WTC11 (cell line): Measurements from ENCODE around the gene HDHD5. TPM values are rescaled to one million over a fixed set of nuclear protein-coding genes. Genes with fewer than 3 reads are reported as not detected.

Experiments used
- ATAC-seq: fragments of 200-7000 bp; cut with Tn5 transposase; 2 replicates; pipeline ENCODE4 v1.10.0; 2021; ENCODE audit warnings: mild to moderate bottlenecking, moderate library complexity
- CTCF ChIA-PET: fragments of 300-600 bp; sonication (Branson Sonifier 250); formaldehyde crosslinking; loops from one replicate; lab custom pipeline; 2021; ENCODE audit warnings: antibody characterized with exemption; lab: Charles Lee
- POLR2A ChIA-PET: fragments of 350-600 bp; sonication (Branson Sonifier 250); formaldehyde crosslinking; loops from one replicate; lab custom pipeline; 2021; ENCODE audit warnings: antibody characterized with exemption; lab: Charles Lee
- DNase-seq: peaks from one replicate; pipeline ENCODE4 v3.0.0; 2021; ENCODE audit warnings: low spot score
- H3K27ac Mint-ChIP-seq: 2 replicates; pipeline ENCODE4 v1.8.0; 2021; ENCODE audit warnings: mixed read lengths
- H3K27me3 Mint-ChIP-seq: 2 replicates; pipeline ENCODE4 v1.8.0; 2021; ENCODE audit warnings: low read depth, mild to moderate bottlenecking, moderate library complexity, mixed read lengths
- H3K36me3 Mint-ChIP-seq: 2 replicates; pipeline ENCODE4 v1.8.0; 2021; ENCODE audit warnings: mixed read lengths
- H3K4me1 Mint-ChIP-seq: 2 replicates; pipeline ENCODE4 v1.8.0; 2022; ENCODE audit warnings: mixed read lengths
- H3K4me3 Mint-ChIP-seq: 2 replicates; pipeline ENCODE4 v1.8.0; 2021; ENCODE audit warnings: mild to moderate bottlenecking, moderate library complexity, mixed read lengths
- H3K9me3 Mint-ChIP-seq: 2 replicates; pipeline ENCODE4 v1.8.0; 2021; ENCODE audit warnings: mixed read lengths
- CREM ChIP-seq: sonication (generic); formaldehyde crosslinking; IDR thresholded peaks from 2 replicates; pipeline ENCODE4 v1.8.1; 2022; ENCODE audit warnings: mild to moderate bottlenecking, missing genetic modification reagents, moderate library complexity
- ELF4 ChIP-seq: sonication (generic); formaldehyde crosslinking; IDR thresholded peaks from 2 replicates; pipeline ENCODE4 v1.8.1; 2022; ENCODE audit warnings: low read depth, mild to moderate bottlenecking, moderate library complexity, missing genetic modification reagents
- EMX1 ChIP-seq: fragments of 250-450 bp; sonication (Bioruptor Pico); IDR thresholded peaks from 2 replicates; pipeline ENCODE4 v1.8.0; 2021; ENCODE audit warnings: mild to moderate bottlenecking
- FOXJ3 ChIP-seq: sonication (generic); formaldehyde crosslinking; IDR thresholded peaks from 2 replicates; pipeline ENCODE4 v1.9.0; 2021; ENCODE audit warnings: missing genetic modification reagents, mild to moderate bottlenecking, borderline replicate concordance
- GRHL2 ChIP-seq: fragments of 250-450 bp; sonication (Bioruptor Pico); IDR thresholded peaks from 2 replicates; pipeline ENCODE4 v1.8.0; 2022; ENCODE audit warnings: mild to moderate bottlenecking, moderate library complexity; ENCODE audit not compliant: insufficient replicate concordance, severe bottlenecking
- IRF2 ChIP-seq: sonication (generic); formaldehyde crosslinking; IDR thresholded peaks from 2 replicates; pipeline ENCODE4 v1.8.0; 2022; ENCODE audit warnings: low read depth, missing genetic modification reagents, borderline replicate concordance
- NFE2L1 ChIP-seq: sonication (generic); formaldehyde crosslinking; IDR thresholded peaks from 2 replicates; pipeline ENCODE4 v1.8.1; 2023; ENCODE audit warnings: missing genetic modification reagents
- RELA ChIP-seq: sonication (generic); formaldehyde crosslinking; IDR thresholded peaks from 2 replicates; pipeline ENCODE4 v1.8.1; 2022; ENCODE audit warnings: missing genetic modification reagents, mild to moderate bottlenecking, borderline replicate concordance
- RORB ChIP-seq: fragments of 250-450 bp; sonication (Bioruptor Pico); IDR thresholded peaks from 2 replicates; pipeline ENCODE4 v1.9.0; 2021; ENCODE audit warnings: mild to moderate bottlenecking
- TP53 ChIP-seq: sonication (generic); formaldehyde crosslinking; IDR thresholded peaks from 2 replicates; pipeline ENCODE4 v1.8.1; 2023; ENCODE audit warnings: mild to moderate bottlenecking, missing genetic modification reagents
- ZNF219 ChIP-seq: sonication (generic); formaldehyde crosslinking; IDR thresholded peaks from 2 replicates; pipeline ENCODE4 v1.8.0; 2023; ENCODE audit warnings: missing genetic modification reagents, mild to moderate bottlenecking, borderline replicate concordance
- ZNF232 ChIP-seq: sonication (generic); formaldehyde crosslinking; IDR thresholded peaks from 2 replicates; pipeline ENCODE4 v1.8.0; 2022; ENCODE audit warnings: mild to moderate bottlenecking, missing genetic modification reagents
- ZNF317 ChIP-seq: sonication (generic); formaldehyde crosslinking; IDR thresholded peaks from 2 replicates; pipeline ENCODE4 v1.8.1; 2023; ENCODE audit warnings: low read depth, mild to moderate bottlenecking, moderate library complexity, missing genetic modification reagents, borderline replicate concordance
- ZNF671 ChIP-seq: fragments of 250-450 bp; sonication (Bioruptor Pico); IDR thresholded peaks from 2 replicates; pipeline ENCODE4 v1.8.0; 2021; ENCODE audit warnings: mild to moderate bottlenecking
- total RNA-seq: library from RNA; stranded (reverse); gene quantifications from 3 replicates; pipeline ENCODE4 v1.2.3, GENCODE V29; 2021
- TF ChIP-seq, protein P1 (sequence below): fragments of 250-450 bp; sonication (Bioruptor Pico); IDR thresholded peaks from 2 replicates; pipeline ENCODE4 v2.1.2; 2022; ENCODE audit warnings: mild to moderate bottlenecking, moderate library complexity
- TF ChIP-seq, protein P2 (sequence below): sonication (generic); formaldehyde crosslinking; IDR thresholded peaks from 2 replicates; pipeline ENCODE4 v1.8.1; 2022; ENCODE audit warnings: mild to moderate bottlenecking, moderate library complexity, missing genetic modification reagents
- TF ChIP-seq, protein P3 (sequence below): sonication (generic); formaldehyde crosslinking; IDR thresholded peaks from 2 replicates; pipeline ENCODE4 v1.8.1; 2022; ENCODE audit warnings: low read depth, mild to moderate bottlenecking, moderate library complexity, missing genetic modification reagents, borderline replicate concordance
- TF ChIP-seq, protein P4 (sequence below): sonication (generic); formaldehyde crosslinking; IDR thresholded peaks from 2 replicates; pipeline ENCODE4 v1.8.0; 2022; ENCODE audit warnings: mild to moderate bottlenecking, missing genetic modification reagents
- TF ChIP-seq, protein P5 (sequence below): sonication (generic); formaldehyde crosslinking; conservative IDR thresholded peaks from 2 replicates; pipeline ENCODE4 v1.8.1; 2023; ENCODE audit warnings: mild to moderate bottlenecking, low read depth, missing genetic modification reagents, moderate library complexity

The HDHD5 gene
- total RNA-seq, 1 experiment from 2014 or later, result 84.0 TPM

DNA sequence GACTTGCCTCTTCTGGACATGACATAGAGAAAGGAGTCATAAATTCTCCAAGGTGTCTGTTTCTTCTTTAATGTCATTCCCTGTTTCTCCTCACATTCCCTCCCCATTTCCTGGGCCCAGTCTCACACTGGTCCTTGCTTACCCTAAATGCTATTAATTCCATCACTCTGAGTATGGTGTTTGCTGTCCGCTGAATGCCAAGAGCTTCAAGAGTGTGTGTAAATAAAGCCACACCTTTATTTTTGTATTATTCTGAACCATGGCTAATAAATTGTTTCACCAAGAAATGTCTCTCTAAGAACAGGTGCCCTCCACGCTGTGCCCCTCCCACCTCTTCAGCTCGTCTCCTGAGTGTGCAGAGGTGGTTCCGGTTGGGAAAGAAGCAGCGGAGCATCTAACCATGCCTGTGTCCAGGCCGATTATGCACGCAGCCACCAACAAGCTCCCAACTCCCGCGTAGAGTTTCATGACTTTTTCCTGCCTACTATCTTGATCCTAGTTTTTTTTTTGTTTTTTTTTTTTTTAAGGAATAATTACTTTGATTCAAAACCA, 46.5 kb downstream of the HDHD5 start:
- no peaks in the 10 kb centered on the region for H3K9me3 Mint-ChIP-seq
- H3K4me1 Mint-ChIP-seq, result peaks cover 14% of the 10 kb centered on the region
- no peaks in the 10 kb centered on the region for H3K27me3 Mint-ChIP-seq
- TF ChIP-seq ELF4 (CRISPR knock-in tag) (no peak), NFE2L1 (CRISPR knock-in tag) (no peak), RELA (CRISPR knock-in tag) (no peak), ZNF232 (CRISPR knock-in tag) (no peak), GRHL2 (CRISPR knock-in tag) (no peak), EMX1 (CRISPR knock-in tag) (no peak), ZNF671 (CRISPR knock-in tag) (no peak), ZNF317 (CRISPR knock-in tag) (no peak), RORB (CRISPR knock-in tag) (no peak), TP53 (no peak), CREM (no peak)
- TF ChIP-seq, protein P1, sequence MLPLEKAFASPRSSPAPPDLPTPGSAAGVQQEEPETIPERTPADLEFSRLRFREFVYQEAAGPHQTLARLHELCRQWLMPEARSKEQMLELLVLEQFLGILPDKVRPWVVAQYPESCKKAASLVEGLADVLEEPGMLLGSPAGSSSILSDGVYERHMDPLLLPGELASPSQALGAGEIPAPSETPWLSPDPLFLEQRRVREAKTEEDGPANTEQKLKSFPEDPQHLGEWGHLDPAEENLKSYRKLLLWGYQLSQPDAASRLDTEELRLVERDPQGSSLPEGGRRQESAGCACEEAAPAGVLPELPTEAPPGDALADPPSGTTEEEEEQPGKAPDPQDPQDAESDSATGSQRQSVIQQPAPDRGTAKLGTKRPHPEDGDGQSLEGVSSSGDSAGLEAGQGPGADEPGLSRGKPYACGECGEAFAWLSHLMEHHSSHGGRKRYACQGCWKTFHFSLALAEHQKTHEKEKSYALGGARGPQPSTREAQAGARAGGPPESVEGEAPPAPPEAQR (CRISPR knock-in tag), result no peak
- TF ChIP-seq, protein P2, sequence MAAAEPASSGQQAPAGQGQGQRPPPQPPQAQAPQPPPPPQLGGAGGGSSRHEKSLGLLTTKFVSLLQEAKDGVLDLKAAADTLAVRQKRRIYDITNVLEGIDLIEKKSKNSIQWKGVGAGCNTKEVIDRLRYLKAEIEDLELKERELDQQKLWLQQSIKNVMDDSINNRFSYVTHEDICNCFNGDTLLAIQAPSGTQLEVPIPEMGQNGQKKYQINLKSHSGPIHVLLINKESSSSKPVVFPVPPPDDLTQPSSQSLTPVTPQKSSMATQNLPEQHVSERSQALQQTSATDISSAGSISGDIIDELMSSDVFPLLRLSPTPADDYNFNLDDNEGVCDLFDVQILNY (CRISPR knock-in tag), result no peak
- TF ChIP-seq, protein P3, sequence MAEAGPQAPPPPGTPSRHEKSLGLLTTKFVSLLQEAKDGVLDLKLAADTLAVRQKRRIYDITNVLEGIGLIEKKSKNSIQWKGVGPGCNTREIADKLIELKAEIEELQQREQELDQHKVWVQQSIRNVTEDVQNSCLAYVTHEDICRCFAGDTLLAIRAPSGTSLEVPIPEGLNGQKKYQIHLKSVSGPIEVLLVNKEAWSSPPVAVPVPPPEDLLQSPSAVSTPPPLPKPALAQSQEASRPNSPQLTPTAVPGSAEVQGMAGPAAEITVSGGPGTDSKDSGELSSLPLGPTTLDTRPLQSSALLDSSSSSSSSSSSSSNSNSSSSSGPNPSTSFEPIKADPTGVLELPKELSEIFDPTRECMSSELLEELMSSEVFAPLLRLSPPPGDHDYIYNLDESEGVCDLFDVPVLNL (CRISPR knock-in tag), result no peak
- TF ChIP-seq, protein P4, sequence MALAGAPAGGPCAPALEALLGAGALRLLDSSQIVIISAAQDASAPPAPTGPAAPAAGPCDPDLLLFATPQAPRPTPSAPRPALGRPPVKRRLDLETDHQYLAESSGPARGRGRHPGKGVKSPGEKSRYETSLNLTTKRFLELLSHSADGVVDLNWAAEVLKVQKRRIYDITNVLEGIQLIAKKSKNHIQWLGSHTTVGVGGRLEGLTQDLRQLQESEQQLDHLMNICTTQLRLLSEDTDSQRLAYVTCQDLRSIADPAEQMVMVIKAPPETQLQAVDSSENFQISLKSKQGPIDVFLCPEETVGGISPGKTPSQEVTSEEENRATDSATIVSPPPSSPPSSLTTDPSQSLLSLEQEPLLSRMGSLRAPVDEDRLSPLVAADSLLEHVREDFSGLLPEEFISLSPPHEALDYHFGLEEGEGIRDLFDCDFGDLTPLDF (CRISPR knock-in tag), result no peak
- TF ChIP-seq, protein P5, sequence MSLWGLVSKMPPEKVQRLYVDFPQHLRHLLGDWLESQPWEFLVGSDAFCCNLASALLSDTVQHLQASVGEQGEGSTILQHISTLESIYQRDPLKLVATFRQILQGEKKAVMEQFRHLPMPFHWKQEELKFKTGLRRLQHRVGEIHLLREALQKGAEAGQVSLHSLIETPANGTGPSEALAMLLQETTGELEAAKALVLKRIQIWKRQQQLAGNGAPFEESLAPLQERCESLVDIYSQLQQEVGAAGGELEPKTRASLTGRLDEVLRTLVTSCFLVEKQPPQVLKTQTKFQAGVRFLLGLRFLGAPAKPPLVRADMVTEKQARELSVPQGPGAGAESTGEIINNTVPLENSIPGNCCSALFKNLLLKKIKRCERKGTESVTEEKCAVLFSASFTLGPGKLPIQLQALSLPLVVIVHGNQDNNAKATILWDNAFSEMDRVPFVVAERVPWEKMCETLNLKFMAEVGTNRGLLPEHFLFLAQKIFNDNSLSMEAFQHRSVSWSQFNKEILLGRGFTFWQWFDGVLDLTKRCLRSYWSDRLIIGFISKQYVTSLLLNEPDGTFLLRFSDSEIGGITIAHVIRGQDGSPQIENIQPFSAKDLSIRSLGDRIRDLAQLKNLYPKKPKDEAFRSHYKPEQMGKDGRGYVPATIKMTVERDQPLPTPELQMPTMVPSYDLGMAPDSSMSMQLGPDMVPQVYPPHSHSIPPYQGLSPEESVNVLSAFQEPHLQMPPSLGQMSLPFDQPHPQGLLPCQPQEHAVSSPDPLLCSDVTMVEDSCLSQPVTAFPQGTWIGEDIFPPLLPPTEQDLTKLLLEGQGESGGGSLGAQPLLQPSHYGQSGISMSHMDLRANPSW (CRISPR knock-in tag), result no peak
- no peak overlapping the region for H3K4me3 Mint-ChIP-seq
- CTCF ChIA-PET, result interaction anchor here (0.7 to 3.9 kb wide), 3 partner anchors 16 to 290 kb away, joined by 3 to 19 read pairs (median 4); no protein-coding TSS in a partner anchor
- no peaks in the 10 kb centered on the region; the same call in 1 of the 2 replicates for H3K36me3 Mint-ChIP-seq
- ATAC-seq (no peak), DNase-seq (no peak)
- POLR2A ChIA-PET, result no interaction called here
- H3K27ac Mint-ChIP-seq, result no peak overlapping the region; the same call in 1 of the 2 replicates

DNA sequence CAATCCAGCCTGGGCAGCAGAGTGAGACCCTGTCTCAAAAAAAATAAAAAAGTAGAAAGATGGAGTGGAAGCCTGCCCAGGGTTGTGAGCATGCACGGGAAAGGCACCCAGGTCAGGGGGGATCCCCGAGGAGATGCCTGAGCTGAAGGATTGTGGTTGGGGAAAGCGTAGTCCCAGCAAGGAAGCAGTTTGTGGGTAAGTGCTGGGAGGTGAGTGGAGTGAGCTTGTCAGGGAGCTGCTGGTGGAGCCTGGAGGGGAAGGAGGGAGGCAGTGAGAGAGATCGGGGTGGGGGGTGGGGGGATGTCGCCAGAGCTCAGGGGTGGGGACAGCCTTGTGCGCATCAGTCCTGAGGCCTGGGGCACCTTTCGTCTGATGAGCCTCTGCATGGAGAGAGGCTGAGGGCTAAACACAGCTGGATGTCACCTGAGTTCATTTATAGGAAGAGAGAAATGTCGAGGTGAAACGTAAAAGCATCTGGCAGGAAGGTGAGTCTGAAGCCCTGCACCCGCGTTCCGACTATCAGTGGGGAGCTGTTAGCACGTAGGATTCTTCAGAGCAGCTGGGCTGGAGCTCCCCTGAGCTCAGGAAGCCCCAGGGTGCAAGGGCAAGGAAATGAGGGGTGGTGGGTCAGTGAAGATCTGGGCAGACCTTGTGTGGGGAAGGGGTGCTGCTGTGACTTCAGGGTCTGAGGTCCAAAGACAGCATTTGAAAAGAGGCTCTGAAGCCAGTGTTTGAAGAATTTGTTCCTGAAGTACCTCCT, 48.1 kb downstream of the HDHD5 start:
- Mint-ChIP-seq H3K4me3 (no peak overlapping the region), H3K4me1 (peaks cover 4% of the 10 kb centered on the region; the same call in 1 of the 2 replicates), H3K36me3 (no peaks in the 10 kb centered on the region; the same call in 1 of the 2 replicates), H3K27me3 (no peaks in the 10 kb centered on the region), H3K9me3 (no peaks in the 10 kb centered on the region), H3K27ac (peak overlapping the region; percentile 69)
- ChIA-PET POLR2A (no interaction called here), CTCF (interaction anchor here (0.7 to 3.9 kb wide), 6 partner anchors 9 to 61 kb away, joined by 4 to 19 read pairs (median 8); no protein-coding TSS in a partner anchor)
- TF ChIP-seq TP53 (no peak), NFE2L1 (CRISPR knock-in tag) (no peak), FOXJ3 (CRISPR knock-in tag) (no peak), IRF2 (no peak), ZNF219 (no peak), RORB (CRISPR knock-in tag) (no peak)
- TF ChIP-seq, protein P5 (CRISPR knock-in tag), result no peak
- ATAC-seq (no peak), DNase-seq (no peak)
